Esophagus squamous epithelium (tissue), 4 donors: ENCODE data around the gene FURIN.

Experiments used
- CTCF ChIP-seq, 6 experiments: fragments of 450-650 bp in 4 of 6; fragments of 200-600 bp in 2 of 6; sonication (generic) in 2 of 6; IDR thresholded peaks; one replicate each; pipeline ENCODE4 v1.5.1; 2016 to 2019; ENCODE audit warnings: antibody characterized with exemption in 6 of 6, mild to moderate bottlenecking in 4 of 6, moderate library complexity in 4 of 6
- POLR2A ChIP-seq, 4 donors: fragments of 450-650 bp; IDR thresholded peaks; one replicate each; pipeline ENCODE4 v1.6.1; 2017; ENCODE audit warnings: antibody characterized with exemption in 4 of 4, mild to moderate bottlenecking in 4 of 4, moderate library complexity in 3 of 4

- TF ChIP-seq CTCF (IDR thresholded peaks at IDR 0.05) (no peak), POLR2A (IDR thresholded peaks at IDR 0.05) (no peak)
Measured at GRCh38 chr15:90851940-90852339, 16.4 kb upstream of the FURIN start.
